ENCODE data around the gene RCL1. TPM values are rescaled to one million over a fixed set of nuclear protein-coding genes. Genes with fewer than 3 reads are reported as not detected.

RCL1 gene
- total RNA-seq, 1 experiment from 2014 or later = 34.4 TPM

DNA sequence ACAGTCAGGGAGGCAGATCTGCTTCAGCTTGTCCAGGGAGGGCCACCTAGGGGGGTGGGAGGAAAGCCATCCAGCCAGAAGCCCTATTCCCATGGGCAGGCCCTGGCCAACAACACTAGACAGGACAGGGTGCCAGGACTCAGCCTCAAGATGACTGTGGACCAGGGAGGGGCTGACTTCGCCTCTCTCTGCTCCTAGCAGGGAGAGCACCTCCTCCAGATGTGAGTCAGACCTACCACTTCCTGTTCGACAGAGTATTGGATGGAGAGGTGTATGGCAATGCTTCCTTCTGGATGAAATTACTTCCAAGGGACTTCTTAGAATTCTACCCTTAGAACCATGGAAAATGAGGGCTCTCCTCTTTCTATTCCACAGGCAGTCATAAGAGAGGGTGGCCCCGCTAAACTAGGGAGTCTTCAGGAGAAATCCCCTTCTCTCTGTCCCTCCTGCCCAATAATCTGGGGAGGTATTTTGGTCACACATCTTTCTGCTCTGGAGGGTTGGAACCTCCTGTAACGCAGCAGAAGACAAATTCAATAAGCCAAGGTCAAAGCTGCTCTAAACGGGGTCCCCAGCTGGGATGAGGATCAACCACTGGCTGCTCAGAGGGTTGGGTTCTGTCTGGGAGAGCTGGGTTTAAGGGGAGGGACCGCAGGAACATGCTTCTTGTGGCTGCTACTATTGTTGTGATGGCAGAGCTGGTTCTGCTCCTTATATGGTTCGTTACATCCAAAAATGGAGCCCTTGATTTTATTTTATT lies 23.2 kb upstream of the RCL1 start:
- Histone ChIP-seq H3K56ac (ENCODE audit: insufficient read length, low read depth, low read length) (no peak overlapping the region), H3K9me3 (ENCODE audit: control insufficient read depth, low read depth, low read length) (no peaks in the 10 kb centered on the region), H3K23me2 (ENCODE audit: insufficient read length, low read depth, low read length, poor library complexity, severe bottlenecking) (no peaks in the 10 kb centered on the region), H2AFZ (ENCODE audit: low read length) (no peak overlapping the region), H2BK5ac (ENCODE audit: insufficient read length, low read length) (no peak overlapping the region), H3K27ac (ENCODE audit: insufficient read length, low read depth, low read length) (no peak overlapping the region), H2BK20ac (ENCODE audit: low read depth, low read length, poor library complexity, severe bottlenecking) (no peak overlapping the region), H4K8ac (replicated peaks; ENCODE audit: insufficient read length, low read depth, low read length) (no peak overlapping the region), H3K4me1 (ENCODE audit: insufficient read depth, low read length) (no peaks in the 10 kb centered on the region), H3K9ac (ENCODE audit: extremely low read depth, insufficient read length, low read length) (no peak overlapping the region), H3K79me2 (ENCODE audit: insufficient read depth, low read length) (no peaks in the 10 kb centered on the region), H2BK12ac (ENCODE audit: insufficient read length, low read depth, low read length) (no peak overlapping the region), H3K79me1 (ENCODE audit: insufficient read depth, low read depth, low read length, poor library complexity, severe bottlenecking) (no peaks in the 10 kb centered on the region), H3K4ac (ENCODE audit: low read depth, low read length) (no peak overlapping the region), H3K27me3 (ENCODE audit: insufficient read depth, low read length) (no peaks in the 10 kb centered on the region), H3K4me2 (ENCODE audit: insufficient read depth, insufficient read length, low read length) (no peak overlapping the region), H3K14ac (ENCODE audit: insufficient read depth, low read length) (no peak overlapping the region; the same call in 1 of the 2 replicates), H2AK5ac (ENCODE audit: insufficient read length, low read length) (no peak overlapping the region), H2BK15ac (ENCODE audit: low read depth, low read length) (no peak overlapping the region), H4K20me1 (ENCODE audit: control insufficient read depth, insufficient read depth, insufficient read length) (no peaks in the 10 kb centered on the region), H3K23ac (ENCODE audit: insufficient read length, low read depth, low read length) (no peak overlapping the region), H3T11ph (ENCODE audit: low read length) (no peak overlapping the region), H4K5ac (ENCODE audit: insufficient read length, low read depth, low read length) (no peak overlapping the region), H2BK120ac (ENCODE audit: low read depth, low read length, poor library complexity, severe bottlenecking) (no peak overlapping the region), H4K91ac (ENCODE audit: insufficient read length, low read depth, low read length) (no peak overlapping the region), H3K18ac (ENCODE audit: insufficient read length, low read depth, low read length) (no peak overlapping the region)
- Mint-ChIP-seq H3K27ac (peak overlapping the region in 1 of 3 experiments; percentile 34; a peak in 1 of 7 replicates), H3K27me3 (ENCODE audit: low read depth) (no peaks in the 10 kb centered on the region), H3K9me3 (no peaks in the 10 kb centered on the region), H3K4me1 (no peaks in the 10 kb centered on the region), H3K4me3 (no peak overlapping the region), H3K36me3 (ENCODE audit: insufficient read depth in 1 of 3, low read depth in 3 of 3) (no peaks in the 10 kb centered on the region)
- TF ChIP-seq, protein P1, sequence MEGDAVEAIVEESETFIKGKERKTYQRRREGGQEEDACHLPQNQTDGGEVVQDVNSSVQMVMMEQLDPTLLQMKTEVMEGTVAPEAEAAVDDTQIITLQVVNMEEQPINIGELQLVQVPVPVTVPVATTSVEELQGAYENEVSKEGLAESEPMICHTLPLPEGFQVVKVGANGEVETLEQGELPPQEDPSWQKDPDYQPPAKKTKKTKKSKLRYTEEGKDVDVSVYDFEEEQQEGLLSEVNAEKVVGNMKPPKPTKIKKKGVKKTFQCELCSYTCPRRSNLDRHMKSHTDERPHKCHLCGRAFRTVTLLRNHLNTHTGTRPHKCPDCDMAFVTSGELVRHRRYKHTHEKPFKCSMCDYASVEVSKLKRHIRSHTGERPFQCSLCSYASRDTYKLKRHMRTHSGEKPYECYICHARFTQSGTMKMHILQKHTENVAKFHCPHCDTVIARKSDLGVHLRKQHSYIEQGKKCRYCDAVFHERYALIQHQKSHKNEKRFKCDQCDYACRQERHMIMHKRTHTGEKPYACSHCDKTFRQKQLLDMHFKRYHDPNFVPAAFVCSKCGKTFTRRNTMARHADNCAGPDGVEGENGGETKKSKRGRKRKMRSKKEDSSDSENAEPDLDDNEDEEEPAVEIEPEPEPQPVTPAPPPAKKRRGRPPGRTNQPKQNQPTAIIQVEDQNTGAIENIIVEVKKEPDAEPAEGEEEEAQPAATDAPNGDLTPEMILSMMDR (conservative IDR thresholded peaks at IDR 0.05) = no peak
- no CpG with 5 or more reads among the region's 7 CpGs for WGBS (ENCODE audit: extremely low coverage, insufficient read length, low lambda C conversion rate)
- no peak for DNase-seq
